ENCODE results near the gene DOCK10. TPM values are rescaled to one million over a fixed set of nuclear protein-coding genes. Genes with fewer than 3 reads are reported as not detected.

The DOCK10 gene
- total and polyA plus RNA-seq, 2 donors: 3.8 to 41.2 TPM

DNA sequence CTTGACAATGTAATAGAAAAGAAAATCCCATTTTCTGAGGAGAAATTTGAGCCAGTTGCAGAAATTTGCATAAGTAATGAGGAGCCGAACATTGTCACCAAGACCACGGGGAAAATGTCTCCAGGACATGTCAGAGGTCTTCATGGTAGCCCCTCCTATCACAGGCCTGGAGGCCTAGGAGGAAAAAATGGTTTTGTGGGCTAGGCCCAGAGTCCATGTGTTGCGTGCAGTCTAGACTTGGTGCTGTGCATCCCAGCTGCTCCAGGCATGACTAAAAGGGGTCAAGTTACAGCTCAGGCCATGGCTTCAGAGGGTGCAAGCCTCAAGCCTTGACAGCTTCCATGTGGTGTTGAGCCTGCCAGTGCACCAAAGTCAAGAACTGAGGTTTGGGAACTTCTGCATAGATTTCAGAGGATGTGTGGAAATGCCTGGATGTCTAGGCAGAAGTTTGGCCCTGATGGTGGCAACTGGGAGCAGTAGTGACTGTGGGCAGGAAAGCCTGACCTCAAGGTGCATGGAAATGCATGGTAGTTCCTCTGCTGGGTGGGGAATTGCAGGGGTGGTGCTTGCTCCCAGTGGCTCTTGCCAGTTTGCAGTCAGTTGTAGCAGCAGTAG lies 284.2 kb downstream of the DOCK10 start:
- H3K36me3 ChIP-seq (ENCODE audit: insufficient read depth): no peaks in the 10 kb centered on the region
- H3K27ac ChIP-seq (ENCODE audit: low read depth): no peak overlapping the region
- no peak overlapping the region for H3K4me3 ChIP-seq (ENCODE audit: low read depth, low read length)
- WGBS: 90% methylated on average over 3 of the region's 3 CpGs
- DNase-seq (ENCODE audit: extremely low spot score): no peak
- no peaks in the 10 kb centered on the region for H3K4me1 ChIP-seq (ENCODE audit: insufficient read depth)

DNA sequence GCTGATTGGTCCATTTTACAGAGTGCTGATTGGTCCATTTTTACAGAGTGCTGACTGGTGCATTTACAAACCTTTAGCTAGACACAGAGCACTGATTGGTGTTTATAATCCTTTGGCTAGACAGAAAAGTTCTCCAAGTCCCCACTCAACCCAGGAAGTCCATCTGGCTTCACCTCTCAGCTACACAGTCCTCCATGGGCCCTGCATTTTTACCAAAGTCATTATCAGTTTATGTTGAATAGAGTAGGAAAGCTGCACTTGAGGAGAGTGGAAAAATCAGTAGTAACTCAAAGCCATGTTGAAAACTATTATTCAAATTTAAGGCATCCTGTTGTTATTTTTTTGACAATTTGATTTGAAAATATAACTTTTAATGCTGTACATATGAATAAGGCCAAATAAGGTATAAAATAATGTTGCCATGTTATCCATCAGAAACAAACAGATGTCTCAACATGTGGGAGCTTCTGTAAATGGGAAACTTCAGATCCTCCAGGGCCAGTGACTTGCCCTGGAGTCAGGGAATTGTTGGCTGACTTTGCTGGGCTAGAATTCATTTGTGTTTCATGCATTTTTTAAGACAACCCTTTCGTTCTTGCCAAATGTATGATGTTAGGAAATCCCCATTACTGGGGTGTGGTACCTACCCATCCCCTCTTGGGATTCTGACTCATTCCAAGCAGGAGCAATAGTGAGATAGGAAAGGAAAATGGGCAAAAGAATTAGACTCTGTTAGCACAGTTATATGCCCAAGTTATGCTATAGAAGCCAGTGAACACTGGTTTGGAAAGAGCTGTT lies 288.3 kb downstream of the DOCK10 start:
- no peak overlapping the region for H3K27ac ChIP-seq (ENCODE audit: low read depth)
- H3K36me3 ChIP-seq (ENCODE audit: insufficient read depth): no peaks in the 10 kb centered on the region
- no peak for DNase-seq (ENCODE audit: extremely low spot score)
- no peak overlapping the region for H3K4me3 ChIP-seq (ENCODE audit: low read depth, low read length)
- 51% methylated on average over 1 of the region's 1 CpG for WGBS
- H3K4me1 ChIP-seq (ENCODE audit: insufficient read depth): no peaks in the 10 kb centered on the region

DNA sequence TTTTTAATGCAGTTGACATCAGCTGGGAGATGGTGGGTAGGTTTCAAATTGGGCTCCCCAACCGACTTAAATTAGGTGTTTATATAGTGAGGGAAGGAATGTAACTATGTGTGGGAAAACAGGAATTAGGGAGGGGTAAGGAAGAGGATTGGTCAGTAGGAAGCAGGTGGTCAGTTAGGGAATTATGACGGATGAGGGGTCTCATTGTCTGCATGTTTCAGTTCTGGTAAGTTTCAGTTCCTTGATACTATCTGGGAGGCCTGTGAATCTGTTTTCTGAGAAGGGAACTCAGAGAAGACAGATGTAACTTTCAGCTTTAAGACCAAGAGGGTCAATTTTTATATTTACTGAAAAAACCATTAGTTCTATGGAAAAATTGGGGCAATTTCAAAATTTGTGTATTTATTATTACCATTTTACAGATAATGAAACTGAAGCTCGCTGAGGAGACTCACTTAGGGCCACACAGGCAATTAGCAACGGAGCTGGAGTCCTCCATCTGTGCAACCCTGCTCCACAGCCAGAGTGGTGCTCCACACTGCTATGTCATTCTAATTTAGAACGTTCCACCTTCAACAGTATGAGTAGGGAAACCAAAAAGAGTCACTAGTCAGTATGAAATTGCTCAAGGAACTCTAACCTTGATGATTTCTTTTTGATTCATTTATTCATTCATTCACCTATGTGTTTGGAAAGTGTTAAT lies 290.1 kb downstream of the DOCK10 start:
- Histone ChIP-seq H3K27ac (ENCODE audit: low read depth) (no peak overlapping the region), H3K36me3 (ENCODE audit: insufficient read depth) (no peaks in the 10 kb centered on the region), H3K4me1 (ENCODE audit: insufficient read depth) (no peaks in the 10 kb centered on the region), H3K4me3 (ENCODE audit: low read depth, low read length) (no peak overlapping the region)
- no peak for DNase-seq (ENCODE audit: extremely low spot score)
- WGBS: 76% methylated on average over 5 of the region's 5 CpGs

DNA sequence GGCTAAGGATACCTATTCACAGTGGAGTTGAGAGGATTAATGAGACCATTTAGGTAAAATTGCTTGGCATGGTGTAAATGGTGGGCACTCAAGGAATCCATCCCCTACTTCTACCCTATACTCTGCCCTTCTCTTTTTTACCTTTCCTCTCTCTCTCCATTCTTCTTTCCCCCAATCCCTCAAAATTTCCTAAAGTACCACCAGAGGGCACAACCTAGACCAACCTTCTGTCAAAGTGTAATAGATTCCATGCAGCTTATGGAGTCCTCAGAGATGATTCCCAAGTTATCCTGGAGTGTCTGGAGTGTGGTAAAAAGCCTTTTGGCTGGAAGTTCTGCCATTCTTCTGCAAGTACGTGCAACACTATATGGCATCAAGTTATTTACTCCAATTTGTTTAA lies 293.1 kb downstream of the DOCK10 start:
- Histone ChIP-seq H3K27ac (ENCODE audit: low read depth) (no peak overlapping the region), H3K36me3 (ENCODE audit: insufficient read depth) (no peaks in the 10 kb centered on the region), H3K4me3 (ENCODE audit: low read depth, low read length) (no peak overlapping the region), H3K4me1 (ENCODE audit: insufficient read depth) (no peaks in the 10 kb centered on the region)
- WGBS: 80% methylated on average over 1 of the region's 1 CpG
- no peak for DNase-seq (ENCODE audit: extremely low spot score)

DNA sequence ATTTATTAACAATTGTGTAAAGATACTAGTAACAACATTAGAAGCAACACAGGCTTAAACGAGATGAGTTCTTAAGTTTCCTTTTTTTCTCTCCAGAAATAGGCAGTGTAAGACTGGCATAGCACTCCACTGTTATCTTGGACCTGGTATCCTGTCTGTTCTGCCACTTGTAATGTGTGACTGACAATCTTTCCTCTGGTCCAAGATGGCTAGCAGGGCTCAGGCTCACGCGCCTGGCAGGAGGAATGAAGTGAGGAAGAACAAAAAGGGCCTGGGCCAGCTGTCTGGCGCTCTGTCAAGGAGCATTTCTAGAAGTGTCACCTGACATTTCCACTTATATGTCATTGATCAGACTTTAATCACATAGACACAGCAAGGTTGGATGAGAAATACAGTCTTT lies 294.5 kb downstream of the DOCK10 start:
- DNase-seq (ENCODE audit: extremely low spot score): no peak
- WGBS: 78% methylated on average over 4 of the region's 4 CpGs
- Histone ChIP-seq H3K27ac (ENCODE audit: low read depth) (no peak overlapping the region), H3K4me1 (ENCODE audit: insufficient read depth) (no peaks in the 10 kb centered on the region), H3K36me3 (ENCODE audit: insufficient read depth) (no peaks in the 10 kb centered on the region), H3K4me3 (ENCODE audit: low read depth, low read length) (no peak overlapping the region)

DNA sequence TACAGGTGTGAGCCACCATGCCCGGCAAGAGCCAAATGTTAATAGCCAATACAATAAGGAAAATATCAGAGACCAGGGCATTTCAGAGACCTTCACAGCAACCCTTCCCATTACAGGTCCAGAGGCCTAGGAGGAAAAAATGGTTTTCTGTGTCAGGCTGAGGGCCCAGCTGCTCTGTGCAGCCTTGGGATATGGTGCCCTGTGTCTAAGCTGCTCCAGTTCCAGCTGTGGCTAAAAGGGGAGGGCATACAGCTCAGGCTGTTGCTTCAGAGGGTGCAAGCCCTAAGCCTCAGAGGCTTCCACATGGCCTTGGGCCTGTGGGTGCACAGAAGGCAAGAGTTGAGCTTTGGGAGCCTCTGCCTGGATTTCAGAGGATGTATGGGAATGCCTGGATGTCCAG lies 306.0 kb downstream of the DOCK10 start:
- no peak for DNase-seq (ENCODE audit: extremely low spot score)
- WGBS: 95% methylated on average over 1 of the region's 1 CpG

DNA sequence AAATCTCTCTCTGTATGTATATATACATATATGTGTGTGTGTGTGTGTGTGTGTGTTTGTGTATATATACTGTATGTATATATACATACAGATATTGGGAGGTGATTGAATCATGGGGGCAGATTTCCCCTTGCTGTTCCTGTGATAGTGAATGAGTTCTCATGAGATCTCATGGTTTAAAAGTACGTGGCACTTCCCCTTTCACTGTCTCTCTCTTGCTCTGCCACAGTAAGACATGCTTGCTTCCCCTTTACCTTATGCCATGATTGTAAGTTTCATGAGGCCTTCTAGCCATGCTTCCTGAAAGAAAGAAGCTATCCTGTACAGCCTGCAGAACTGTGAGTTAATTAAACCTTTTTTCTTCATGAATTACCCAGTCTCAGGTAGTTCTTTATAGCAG lies 307.3 kb downstream of the DOCK10 start:
- no peaks in the 10 kb centered on the region for H3K4me1 ChIP-seq (ENCODE audit: insufficient read depth)
- WGBS: 80% methylated on average over 1 of the region's 1 CpG
- DNase-seq (ENCODE audit: extremely low spot score): no peak

More for the DNA sequence above, 306.0 kb downstream of the DOCK10 start:
- Histone ChIP-seq H3K27ac (ENCODE audit: low read depth) (no peak overlapping the region), H3K4me1 (ENCODE audit: insufficient read depth) (no peaks in the 10 kb centered on the region), H3K36me3 (ENCODE audit: insufficient read depth) (no peaks in the 10 kb centered on the region), H3K4me3 (ENCODE audit: low read depth, low read length) (no peak overlapping the region)

DNA sequence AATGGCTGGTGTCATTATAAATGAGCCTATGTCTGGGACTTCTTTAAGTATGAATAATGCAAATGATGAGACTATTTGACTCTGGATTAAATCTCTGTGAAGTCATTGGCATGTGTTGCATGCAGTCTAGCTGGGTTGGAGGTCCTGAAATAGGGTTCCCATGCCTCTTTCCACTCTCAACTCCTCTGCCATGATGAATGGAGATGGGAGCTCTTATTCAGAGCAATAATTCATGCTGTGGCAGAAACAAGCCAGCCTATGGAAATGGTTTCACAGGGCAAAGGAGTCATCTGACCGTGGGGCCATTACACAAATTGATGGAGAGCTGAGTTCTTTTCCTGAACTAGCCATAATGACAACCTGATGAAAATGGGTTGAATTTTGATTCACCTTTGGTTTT lies 310.6 kb downstream of the DOCK10 start:
- DNase-seq (ENCODE audit: extremely low spot score): no peak
- Histone ChIP-seq H3K27ac (ENCODE audit: low read depth) (no peak overlapping the region), H3K4me1 (ENCODE audit: insufficient read depth) (no peaks in the 10 kb centered on the region), H3K36me3 (ENCODE audit: insufficient read depth) (no peaks in the 10 kb centered on the region), H3K4me3 (ENCODE audit: low read depth, low read length) (no peak overlapping the region)
- WGBS: 82% methylated on average over 1 of the region's 1 CpG

More for the DNA sequence above, 307.3 kb downstream of the DOCK10 start:
- no peak overlapping the region for H3K27ac ChIP-seq (ENCODE audit: low read depth)
- no peak overlapping the region for H3K4me3 ChIP-seq (ENCODE audit: low read depth, low read length)
- H3K36me3 ChIP-seq (ENCODE audit: insufficient read depth): no peaks in the 10 kb centered on the region

DNA sequence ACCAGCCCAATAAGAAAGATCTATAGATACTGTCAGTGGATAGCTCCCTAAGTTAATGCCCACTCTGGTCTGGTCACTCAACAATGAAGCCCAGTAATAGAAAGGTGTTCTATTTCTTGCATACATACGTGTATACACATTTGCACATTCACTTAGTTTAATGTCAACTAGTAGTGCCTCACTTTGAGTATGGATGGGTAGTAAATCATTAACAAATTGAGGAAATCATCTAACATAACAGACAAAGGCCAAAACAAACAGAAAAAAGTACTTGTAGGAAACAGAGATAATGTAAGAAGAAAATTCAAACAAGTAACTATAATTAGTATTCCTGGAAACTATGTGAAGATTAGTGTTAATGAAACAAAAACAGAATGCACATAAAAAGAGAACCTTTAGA lies 312.8 kb downstream of the DOCK10 start:
- Histone ChIP-seq H3K36me3 (ENCODE audit: insufficient read depth) (no peaks in the 10 kb centered on the region), H3K4me3 (ENCODE audit: low read depth, low read length) (no peak overlapping the region), H3K4me1 (ENCODE audit: insufficient read depth) (no peaks in the 10 kb centered on the region), H3K27ac (ENCODE audit: low read depth) (no peak overlapping the region)
- 90% methylated on average over 1 of the region's 1 CpG for WGBS
- no peak for DNase-seq (ENCODE audit: extremely low spot score)

DNA sequence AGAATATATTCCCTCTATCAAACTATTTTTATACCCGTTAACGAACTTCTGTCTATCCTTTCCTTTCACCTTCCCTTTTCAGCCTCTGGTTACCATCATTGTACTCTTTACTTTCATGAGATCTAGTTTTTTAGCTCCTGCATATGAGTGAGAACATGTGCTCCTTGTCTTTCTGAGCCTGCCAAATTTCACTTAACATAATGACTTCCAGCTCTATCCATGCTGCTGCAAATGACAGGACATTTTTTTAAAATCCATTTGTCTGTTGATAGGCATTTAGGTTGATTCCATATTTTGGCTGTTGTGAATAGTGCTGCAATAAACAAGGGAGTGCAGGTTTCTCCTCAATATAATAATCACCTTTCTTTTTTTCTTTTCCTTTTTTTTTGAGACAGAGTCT lies 317.9 kb downstream of the DOCK10 start:
- DNase-seq (ENCODE audit: extremely low spot score): no peak
- H3K4me3 ChIP-seq (ENCODE audit: low read depth, low read length): no peak overlapping the region
- H3K4me1 ChIP-seq (ENCODE audit: insufficient read depth): no peaks in the 10 kb centered on the region
- H3K36me3 ChIP-seq (ENCODE audit: insufficient read depth): no peaks in the 10 kb centered on the region
- no peak overlapping the region for H3K27ac ChIP-seq (ENCODE audit: low read depth)
- WGBS: 87% methylated on average over 2 of the region's 2 CpGs

DNA sequence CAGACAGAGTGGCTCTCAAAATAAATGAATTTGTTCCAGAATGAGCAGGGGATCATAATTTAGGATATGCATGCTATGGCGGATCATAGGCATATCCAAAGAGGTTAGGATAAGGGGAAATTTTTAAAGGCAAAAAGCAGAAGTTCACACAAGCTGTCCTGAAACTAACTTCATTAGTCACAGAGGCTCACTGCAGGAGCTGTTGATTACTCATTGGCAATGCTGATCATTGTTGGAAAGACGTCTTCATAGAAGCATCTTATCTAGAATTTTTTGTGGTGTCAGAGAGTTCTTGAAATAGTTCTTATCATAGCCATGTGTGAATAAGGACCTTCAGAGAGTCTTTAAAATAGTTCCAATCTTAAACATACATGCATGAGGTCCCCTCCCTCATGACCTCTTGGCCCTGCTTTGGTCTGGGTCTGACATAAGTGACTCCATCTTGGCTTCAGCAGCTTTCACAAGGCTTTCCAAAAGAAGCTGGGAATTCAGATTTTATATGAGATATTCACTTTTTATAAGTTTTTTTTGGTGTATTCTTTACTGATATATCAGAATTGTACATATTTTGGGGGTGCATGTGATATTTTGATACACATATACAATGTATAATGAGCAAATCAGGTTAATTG lies 318.6 kb downstream of the DOCK10 start:
- Histone ChIP-seq H3K4me3 (ENCODE audit: low read depth, low read length) (no peak overlapping the region), H3K4me1 (ENCODE audit: insufficient read depth) (no peaks in the 10 kb centered on the region), H3K36me3 (ENCODE audit: insufficient read depth) (no peaks in the 10 kb centered on the region), H3K27ac (ENCODE audit: low read depth) (no peak overlapping the region)
- WGBS: 61% methylated on average over 2 of the region's 2 CpGs
- no peak for DNase-seq (ENCODE audit: extremely low spot score)

DNA sequence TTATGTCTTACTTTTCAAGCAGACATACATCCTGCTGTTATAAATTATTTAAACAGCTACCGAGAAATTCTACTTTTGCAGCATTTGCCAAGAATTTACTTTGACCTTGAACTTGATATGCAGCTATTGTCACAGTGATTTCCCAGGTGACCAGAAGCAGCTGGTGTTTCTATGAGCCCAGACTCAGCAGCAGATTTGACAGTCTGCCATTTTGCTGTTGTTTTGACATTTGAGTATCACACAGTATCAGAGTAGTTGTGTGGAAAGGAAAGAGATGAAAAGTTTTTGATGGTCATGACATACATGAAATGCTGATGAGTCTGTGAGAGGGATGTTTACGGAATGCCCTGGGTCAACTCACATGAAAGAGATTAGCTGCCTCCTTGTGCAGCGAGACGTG lies 319.5 kb downstream of the DOCK10 start:
- H3K4me1 ChIP-seq (ENCODE audit: insufficient read depth): no peaks in the 10 kb centered on the region
- WGBS: 76% methylated on average over 4 of the region's 4 CpGs
- no peak for DNase-seq (ENCODE audit: extremely low spot score)
- H3K36me3 ChIP-seq (ENCODE audit: insufficient read depth): no peaks in the 10 kb centered on the region
- no peak overlapping the region for H3K27ac ChIP-seq (ENCODE audit: low read depth)
- H3K4me3 ChIP-seq (ENCODE audit: low read depth, low read length): no peak overlapping the region

DNA sequence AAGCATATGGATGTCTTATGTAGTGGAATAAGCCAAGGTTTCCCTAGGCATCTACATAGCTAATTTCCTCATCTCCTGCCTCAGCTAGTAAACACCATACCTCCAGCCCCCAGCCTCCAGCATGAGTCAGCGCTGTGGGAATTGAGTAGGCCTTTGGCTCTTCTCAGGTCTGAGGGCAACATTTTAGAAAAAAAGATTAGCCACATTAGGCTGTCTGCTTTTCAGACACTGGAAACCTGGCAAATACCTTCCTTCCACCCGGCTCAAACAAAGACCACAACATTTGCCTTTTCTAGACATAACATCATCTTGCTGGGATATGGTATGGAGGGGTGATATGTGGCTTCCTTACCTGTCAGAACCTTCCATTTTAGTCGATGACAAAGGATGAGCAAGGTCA lies 320.0 kb downstream of the DOCK10 start:
- Histone ChIP-seq H3K4me1 (ENCODE audit: insufficient read depth) (no peaks in the 10 kb centered on the region), H3K36me3 (ENCODE audit: insufficient read depth) (no peaks in the 10 kb centered on the region), H3K27ac (ENCODE audit: low read depth) (no peak overlapping the region), H3K4me3 (ENCODE audit: low read depth, low read length) (no peak overlapping the region)
- DNase-seq (ENCODE audit: extremely low spot score): no peak
- 78% methylated on average over 3 of the region's 3 CpGs for WGBS
